ENCODE data around the gene DALRD3.
"Not testable (repeated sequence)": the region's sequence is repeated elsewhere in the genome, so short reads cannot be mapped to it uniquely, and the experiment has no call there.

DALRD3 gene

GRCh38 chr3:49021813-49022687 lies 3.7 kb upstream of the DALRD3 start, which contains the start of gene NDUFAF3:
Gene NDUFAF3, plus strand, starts transcription at chr3:49022121. Its CDS starts 24 bp downstream, at chr3:49022145.
- peak; percentile 78 to 95 (median 86) for DNase-seq

- DNase-seq, result peak; percentile 95 to 98 (median 96)
Measured at GRCh38 chr3:49021213-49021812, 2.9 kb upstream of the DALRD3 start.

GRCh38 chr3:49020330-49021212 lies 2.2 kb upstream of the DALRD3 start:
- peak in 3 of 6 experiments; percentile 9 to 29 (median 23) for DNase-seq

- DNase-seq, result no peak
Measured at GRCh38 chr3:49019941-49020329, 1.6 kb upstream of the DALRD3 start.

- DNase-seq, result no peak
Measured at GRCh38 chr3:49018707-49019006, 277 bp upstream of the DALRD3 start.

GRCh38 chr3:49017229-49017970 lies 980 bp downstream of the DALRD3 start:
- DNase-seq, result peak in 1 of 6 experiments; percentile 19

- no peak for DNase-seq
Measured at GRCh38 chr3:49016414-49017228, 1.8 kb downstream of the DALRD3 start.

- DNase-seq, result no peak
Measured at GRCh38 chr3:49015765-49016164, 2.6 kb downstream of the DALRD3 start.

GRCh38 chr3:49015072-49015471 lies 3.3 kb downstream of the DALRD3 start:
- no peak for DNase-seq

GRCh38 chr3:49013738-49014660 lies 4.4 kb downstream of the DALRD3 start:
- DNase-seq, result peak; percentile 9 to 29 (median 22)

GRCh38 chr3:49013113-49013737 lies 5.2 kb downstream of the DALRD3 start:
- no peak for DNase-seq

GRCh38 chr3:49012441-49013017 lies 5.9 kb downstream of the DALRD3 start:
- DNase-seq, result no peak

- DNase-seq, result no peak
Measured at GRCh38 chr3:49009396-49009795, 9.0 kb downstream of the DALRD3 start.

- not testable (repeated sequence) for DNase-seq
Measured at GRCh38 chr3:49008627-49009026, 9.8 kb downstream of the DALRD3 start.

GRCh38 chr3:49007771-49008528 lies 10.4 kb downstream of the DALRD3 start:
- DNase-seq, result peak; percentile 75 to 90 (median 84)

GRCh38 chr3:49007068-49007770 lies 11.2 kb downstream of the DALRD3 start, which contains the start of gene WDR6:
Gene WDR6, plus strand, starts transcription at chr3:49007391. Its CDS starts 41 bp downstream, at chr3:49007432.
- DNase-seq, result peak; percentile 90 to 97 (median 94)

- DNase-seq, result no peak
Measured at GRCh38 chr3:49006408-49007067, 11.8 kb downstream of the DALRD3 start.
